HFFc6 (cell line): ENCODE measurements around the gene TAF8. TPM values are rescaled to one million over a fixed set of nuclear protein-coding genes. Genes with fewer than 3 reads are reported as not detected.

Source experiments
- DNase-seq: peaks from one replicate; pipeline ENCODE4 v3.0.0-alpha.2; 2018
- H3K27ac Mint-ChIP-seq: 2 replicates; pipeline ENCODE4 v1.8.0; 2020; ENCODE audit warnings: mild to moderate bottlenecking, mixed read lengths
- H3K27me3 Mint-ChIP-seq: 2 replicates; pipeline ENCODE4 v1.8.0; 2021; ENCODE audit warnings: mild to moderate bottlenecking, moderate library complexity, mixed read lengths; ENCODE audit not compliant: insufficient read depth
- H3K36me3 Mint-ChIP-seq: 2 replicates; pipeline ENCODE4 v1.8.0; 2021; ENCODE audit warnings: low read depth, mixed read lengths
- H3K4me1 Mint-ChIP-seq: 2 replicates; pipeline ENCODE4 v1.8.0; 2020; ENCODE audit warnings: low read depth, mixed read lengths
- H3K4me3 Mint-ChIP-seq: 2 replicates; pipeline ENCODE4 v1.8.0; 2020; ENCODE audit warnings: mild to moderate bottlenecking, moderate library complexity, mixed read lengths
- H3K9me3 Mint-ChIP-seq: 2 replicates; pipeline ENCODE4 v1.8.0; 2020; ENCODE audit warnings: mild to moderate bottlenecking, mixed read lengths
- total RNA-seq, 6 experiments: library from RNA; stranded (reverse); fragmentation: NEBNext Ultra II Directional; extraction: Animal tissue kit (Norgen Biotek cat#: 25700); gene quantifications; 2 replicates in 1 of 6; 3 replicates in 5 of 6; pipeline ENCODE4 v1.2.3, GENCODE V29; 2021
- TF ChIP-seq, protein P1 (sequence below): fragments of 200-600 bp; sonication (generic); IDR thresholded peaks from 2 replicates; pipeline ENCODE4 v1.5.0; 2021; ENCODE audit warnings: antibody characterized with exemption, mild to moderate bottlenecking

The TAF8 gene
- total RNA-seq, 6 experiments from 2014 or later, result 14.9 to 19.0 (median 16.0) TPM

DNA sequence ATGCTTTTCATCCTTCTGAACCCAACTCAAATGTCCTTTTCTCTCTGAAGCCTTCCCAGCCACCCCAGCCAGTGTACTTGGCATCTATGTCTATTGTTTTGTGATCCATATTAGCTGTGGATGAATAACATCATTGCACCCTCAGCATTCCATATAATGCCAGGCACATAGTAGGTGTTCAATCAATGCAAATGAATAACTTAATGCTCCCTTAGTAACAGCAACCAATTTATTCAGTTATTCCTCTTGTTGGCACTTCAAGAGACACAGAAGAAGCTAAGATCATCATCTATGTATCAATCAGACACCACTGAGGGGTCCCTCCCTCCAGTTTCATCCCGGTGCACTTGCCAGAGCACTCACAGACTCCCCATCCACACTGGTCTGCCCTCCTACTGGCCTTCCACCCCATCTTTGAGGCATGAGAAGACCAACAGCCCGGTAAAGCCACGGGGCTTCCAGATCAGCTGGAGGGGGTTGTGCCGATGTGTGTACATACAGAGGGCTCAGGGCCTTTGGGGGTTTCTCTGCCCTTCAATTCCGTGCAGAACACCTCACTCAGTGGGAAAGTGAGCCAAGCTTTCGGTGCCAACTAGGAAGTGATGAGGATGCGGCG, 2.4 kb upstream of the TAF8 start:
- H3K27ac Mint-ChIP-seq, result no peak overlapping the region
- no peaks in the 10 kb centered on the region for H3K9me3 Mint-ChIP-seq
- H3K27me3 Mint-ChIP-seq, result peaks cover 4% of the 10 kb centered on the region
- TF ChIP-seq, protein P1, sequence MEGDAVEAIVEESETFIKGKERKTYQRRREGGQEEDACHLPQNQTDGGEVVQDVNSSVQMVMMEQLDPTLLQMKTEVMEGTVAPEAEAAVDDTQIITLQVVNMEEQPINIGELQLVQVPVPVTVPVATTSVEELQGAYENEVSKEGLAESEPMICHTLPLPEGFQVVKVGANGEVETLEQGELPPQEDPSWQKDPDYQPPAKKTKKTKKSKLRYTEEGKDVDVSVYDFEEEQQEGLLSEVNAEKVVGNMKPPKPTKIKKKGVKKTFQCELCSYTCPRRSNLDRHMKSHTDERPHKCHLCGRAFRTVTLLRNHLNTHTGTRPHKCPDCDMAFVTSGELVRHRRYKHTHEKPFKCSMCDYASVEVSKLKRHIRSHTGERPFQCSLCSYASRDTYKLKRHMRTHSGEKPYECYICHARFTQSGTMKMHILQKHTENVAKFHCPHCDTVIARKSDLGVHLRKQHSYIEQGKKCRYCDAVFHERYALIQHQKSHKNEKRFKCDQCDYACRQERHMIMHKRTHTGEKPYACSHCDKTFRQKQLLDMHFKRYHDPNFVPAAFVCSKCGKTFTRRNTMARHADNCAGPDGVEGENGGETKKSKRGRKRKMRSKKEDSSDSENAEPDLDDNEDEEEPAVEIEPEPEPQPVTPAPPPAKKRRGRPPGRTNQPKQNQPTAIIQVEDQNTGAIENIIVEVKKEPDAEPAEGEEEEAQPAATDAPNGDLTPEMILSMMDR, result no peak
- peaks cover 4% of the 10 kb centered on the region; the same call in 1 of the 2 replicates for H3K36me3 Mint-ChIP-seq
- peak overlapping the region; percentile 84 for H3K4me3 Mint-ChIP-seq
- H3K4me1 Mint-ChIP-seq, result peaks cover 52% of the 10 kb centered on the region
- DNase-seq, result no peak

DNA sequence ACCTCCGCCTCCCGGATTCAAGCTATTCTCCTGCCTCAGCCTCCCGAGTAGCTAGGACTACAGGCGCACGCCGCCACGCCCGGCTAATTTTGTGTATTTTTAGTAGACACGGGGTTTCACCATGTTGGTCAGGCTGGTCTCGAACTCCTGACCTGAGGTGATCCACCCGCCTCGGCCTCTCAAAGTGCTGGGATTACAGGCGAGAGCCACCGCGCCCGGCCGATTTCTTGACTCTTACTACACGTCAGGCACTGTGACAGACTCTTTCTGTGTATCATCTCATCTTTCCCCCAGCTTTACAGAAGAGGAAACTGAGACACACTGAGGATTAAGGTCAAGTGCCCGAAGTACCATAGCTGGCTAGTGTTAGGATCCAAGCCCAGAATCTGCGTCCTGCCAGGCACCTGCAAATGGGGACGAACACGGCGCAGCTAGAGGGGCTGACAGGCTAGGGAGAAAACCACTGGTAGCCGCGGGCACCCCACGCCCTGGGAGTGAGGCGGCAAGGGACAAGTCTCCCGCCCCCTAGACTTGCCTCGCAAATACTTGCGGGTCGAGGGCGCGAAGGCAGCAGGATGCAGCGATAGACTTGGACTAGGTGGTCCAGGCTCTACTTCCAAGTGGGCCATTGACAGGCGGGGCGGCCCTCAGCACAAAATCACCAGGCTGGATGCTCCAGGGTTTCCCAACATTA, 1.1 kb upstream of the TAF8 start:
- H3K27ac Mint-ChIP-seq, result peak overlapping the region; percentile 16; the same call in 1 of the 2 replicates
- H3K4me1 Mint-ChIP-seq, result peaks cover 45% of the 10 kb centered on the region
- H3K9me3 Mint-ChIP-seq, result no peaks in the 10 kb centered on the region
- peaks cover 4% of the 10 kb centered on the region; the same call in 1 of the 2 replicates for H3K36me3 Mint-ChIP-seq
- TF ChIP-seq, protein P1, result no peak
- H3K4me3 Mint-ChIP-seq, result peak overlapping the region; percentile 84
- H3K27me3 Mint-ChIP-seq, result peaks cover 4% of the 10 kb centered on the region
- no peak for DNase-seq

DNA sequence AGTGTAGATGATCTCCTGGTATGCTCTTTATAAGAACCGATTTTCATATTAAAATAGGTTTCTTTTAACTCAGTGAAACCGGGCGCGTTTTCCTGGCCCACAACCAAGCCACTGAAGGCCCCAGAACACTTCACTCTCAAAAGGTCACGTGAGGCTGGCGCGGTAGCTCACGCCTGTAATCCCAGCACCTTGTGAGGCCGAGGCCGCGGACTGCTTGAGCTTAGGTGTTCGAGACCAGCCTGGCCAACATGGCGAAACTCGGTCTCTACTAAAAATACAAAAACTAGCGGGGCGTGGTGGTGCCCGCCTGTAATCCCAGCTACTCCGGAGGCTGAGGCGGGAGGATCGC, 402 bp upstream of the TAF8 start:
- Mint-ChIP-seq H3K27ac (no peak overlapping the region; the same call in 1 of the 2 replicates), H3K36me3 (peaks cover 4% of the 10 kb centered on the region; the same call in 1 of the 2 replicates), H3K9me3 (no peaks in the 10 kb centered on the region), H3K4me1 (peaks cover 41% of the 10 kb centered on the region), H3K4me3 (peak overlapping the region; percentile 99), H3K27me3 (peaks cover 4% of the 10 kb centered on the region; the same call in 1 of the 2 replicates)
- TF ChIP-seq, protein P1, result no peak
- no peak for DNase-seq

DNA sequence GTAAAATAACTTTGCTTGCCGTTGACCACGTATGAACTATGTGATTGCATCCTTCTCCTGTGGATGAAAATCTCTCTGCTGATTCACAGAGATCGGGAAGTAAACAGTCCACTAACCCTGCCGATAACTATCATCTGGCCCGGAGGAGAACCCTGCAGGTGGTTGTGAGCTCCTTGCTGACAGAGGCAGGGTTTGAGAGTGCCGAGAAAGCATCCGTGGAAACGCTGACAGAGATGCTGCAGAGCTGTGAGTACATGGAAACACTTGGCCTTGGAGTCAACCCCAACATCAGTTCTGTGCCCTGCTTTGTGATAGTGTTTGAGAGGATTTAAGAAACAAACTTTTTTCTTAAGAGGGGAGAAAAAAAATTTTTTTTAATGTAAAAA, 937 bp downstream of the TAF8 start:
- peaks cover 4% of the 10 kb centered on the region; the same call in 1 of the 2 replicates for H3K27me3 Mint-ChIP-seq
- peaks cover 28% of the 10 kb centered on the region for H3K4me1 Mint-ChIP-seq
- TF ChIP-seq, protein P1, result no peak
- H3K9me3 Mint-ChIP-seq, result no peaks in the 10 kb centered on the region
- no peak for DNase-seq
- peak overlapping the region; percentile 98 for H3K27ac Mint-ChIP-seq
- H3K36me3 Mint-ChIP-seq, result peaks cover 4% of the 10 kb centered on the region; the same call in 1 of the 2 replicates
- peak overlapping the region; percentile 99 for H3K4me3 Mint-ChIP-seq

DNA sequence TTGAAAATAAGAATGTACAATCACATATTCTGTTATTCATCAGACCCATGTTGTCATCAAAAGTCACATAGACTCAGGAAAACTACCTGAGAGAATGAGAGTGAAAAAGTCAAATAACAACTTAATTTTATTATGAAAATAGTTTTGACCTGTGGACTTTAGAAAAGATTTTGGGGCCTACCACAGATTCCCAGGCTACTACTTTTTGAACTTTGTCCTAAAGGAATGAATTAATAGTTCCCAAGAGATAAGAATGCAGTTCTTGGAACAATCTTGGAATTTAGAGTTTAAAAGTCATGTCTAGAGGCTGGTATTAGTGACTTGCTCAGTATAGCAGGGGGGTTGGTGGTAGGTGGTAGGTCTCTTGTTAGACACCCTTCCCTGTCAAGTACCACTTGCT, 3.3 kb downstream of the TAF8 start:
- no peaks in the 10 kb centered on the region; the same call in 1 of the 2 replicates for H3K27me3 Mint-ChIP-seq
- H3K36me3 Mint-ChIP-seq, result peaks cover 16% of the 10 kb centered on the region
- no peak for DNase-seq
- peaks cover 13% of the 10 kb centered on the region for H3K4me1 Mint-ChIP-seq
- H3K27ac Mint-ChIP-seq, result no peak overlapping the region
- H3K9me3 Mint-ChIP-seq, result no peaks in the 10 kb centered on the region
- TF ChIP-seq, protein P1, result no peak
- no peak overlapping the region for H3K4me3 Mint-ChIP-seq
